Activated CD4-positive, alpha-beta T cell treated with anti-CD3 and anti-CD28 coated beads, Interleukin-2, amount 10 ng/mL, durations not matched to agents 24 days and 14 days (primary cell): ENCODE results near the gene UGT3A1. TPM values are rescaled to one million over a fixed set of nuclear protein-coding genes. Genes with fewer than 3 reads are reported as not detected.
"Not testable (repeated sequence)": the region's sequence is repeated elsewhere in the genome, so short reads cannot be mapped to it uniquely, and the experiment has no call there.

ENCODE experiments used
- DNase-seq: peaks from one replicate; pipeline ENCODE4 v3.0.0; 2022
- H3K27ac Mint-ChIP-seq: one replicate; pipeline ENCODE4 v1.8.0; 2022; ENCODE audit warnings: mild to moderate bottlenecking, mixed read lengths
- H3K27me3 Mint-ChIP-seq: one replicate; pipeline ENCODE4 v1.8.0; 2022; ENCODE audit warnings: mixed read lengths
- H3K36me3 Mint-ChIP-seq: one replicate; pipeline ENCODE4 v1.8.0; 2022; ENCODE audit warnings: low read depth, mild to moderate bottlenecking, mixed read lengths
- H3K4me1 Mint-ChIP-seq: one replicate; pipeline ENCODE4 v1.8.0; 2021; ENCODE audit warnings: mixed read lengths
- H3K4me3 Mint-ChIP-seq: one replicate; pipeline ENCODE4 v1.8.0; 2022; ENCODE audit warnings: mild to moderate bottlenecking, moderate library complexity, mixed read lengths
- H3K9me3 Mint-ChIP-seq: one replicate; pipeline ENCODE4 v1.8.0; 2021; ENCODE audit warnings: mixed read lengths
- intact Hi-C: fragments of 100-400 bp; cut with micrococcal nuclease; formaldehyde crosslinking; loops from one replicate; pipeline ENCODE4 v1.15.1; 2023
- total RNA-seq: library from RNA; stranded (reverse); gene quantifications from 2 replicates; pipeline ENCODE4 v1.2.3, GENCODE V29; 2022

The UGT3A1 gene, protein sequence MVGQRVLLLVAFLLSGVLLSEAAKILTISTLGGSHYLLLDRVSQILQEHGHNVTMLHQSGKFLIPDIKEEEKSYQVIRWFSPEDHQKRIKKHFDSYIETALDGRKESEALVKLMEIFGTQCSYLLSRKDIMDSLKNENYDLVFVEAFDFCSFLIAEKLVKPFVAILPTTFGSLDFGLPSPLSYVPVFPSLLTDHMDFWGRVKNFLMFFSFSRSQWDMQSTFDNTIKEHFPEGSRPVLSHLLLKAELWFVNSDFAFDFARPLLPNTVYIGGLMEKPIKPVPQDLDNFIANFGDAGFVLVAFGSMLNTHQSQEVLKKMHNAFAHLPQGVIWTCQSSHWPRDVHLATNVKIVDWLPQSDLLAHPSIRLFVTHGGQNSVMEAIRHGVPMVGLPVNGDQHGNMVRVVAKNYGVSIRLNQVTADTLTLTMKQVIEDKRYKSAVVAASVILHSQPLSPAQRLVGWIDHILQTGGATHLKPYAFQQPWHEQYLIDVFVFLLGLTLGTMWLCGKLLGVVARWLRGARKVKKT
- total RNA-seq, result not detected in 2 replicates

DNA sequence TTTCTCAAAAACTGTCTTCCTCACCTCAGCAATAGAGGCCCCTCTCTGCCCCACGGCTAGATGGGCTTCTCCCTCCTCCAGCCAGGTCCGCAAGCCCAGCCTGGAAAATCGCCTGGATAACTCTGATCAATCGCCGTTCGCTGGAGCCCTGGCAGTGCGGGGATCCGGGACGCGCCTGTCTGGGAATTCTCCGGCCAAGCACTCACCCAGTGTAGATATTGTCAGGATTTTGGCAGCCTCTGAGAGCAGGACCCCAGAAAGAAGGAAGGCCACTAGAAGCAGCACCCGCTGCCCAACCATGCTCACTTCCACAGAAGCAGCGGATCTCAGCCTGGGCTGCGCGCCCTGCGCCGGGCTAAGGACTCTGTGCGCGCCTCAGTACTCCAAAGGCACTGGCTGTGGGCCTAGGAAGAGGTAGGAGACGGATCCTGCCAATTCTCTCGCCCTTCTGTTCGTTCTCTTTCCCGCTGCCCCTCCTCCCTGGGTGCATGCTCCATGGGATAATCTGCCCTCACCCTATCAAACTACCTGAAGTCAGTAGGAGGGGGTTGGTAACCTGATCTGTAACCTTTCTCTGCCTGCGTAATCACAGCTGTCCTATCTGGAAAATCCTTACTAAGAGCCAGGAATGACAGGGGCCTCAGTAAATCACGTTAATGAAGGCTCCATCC is at the start of gene UGT3A1:
TSS of gene UGT3A1 (minus strand) at position 450 of the 671 bp plus-strand sequence. CDS start at position 300, 150 bp downstream.
- intact Hi-C loops, result no loop called here
- H3K4me3 Mint-ChIP-seq, result no peak within 1 kb of the TSS
- peaks cover 8% of the 10 kb centered on the region for H3K27me3 Mint-ChIP-seq
- H3K27ac Mint-ChIP-seq, result no peak within 1 kb of the TSS
- no peaks in the 10 kb centered on the region for H3K36me3 Mint-ChIP-seq
- H3K4me1 Mint-ChIP-seq, result no peaks in the 10 kb centered on the region
- H3K9me3 Mint-ChIP-seq, result no peaks in the 10 kb centered on the region
- DNase-seq, result no peak

DNA sequence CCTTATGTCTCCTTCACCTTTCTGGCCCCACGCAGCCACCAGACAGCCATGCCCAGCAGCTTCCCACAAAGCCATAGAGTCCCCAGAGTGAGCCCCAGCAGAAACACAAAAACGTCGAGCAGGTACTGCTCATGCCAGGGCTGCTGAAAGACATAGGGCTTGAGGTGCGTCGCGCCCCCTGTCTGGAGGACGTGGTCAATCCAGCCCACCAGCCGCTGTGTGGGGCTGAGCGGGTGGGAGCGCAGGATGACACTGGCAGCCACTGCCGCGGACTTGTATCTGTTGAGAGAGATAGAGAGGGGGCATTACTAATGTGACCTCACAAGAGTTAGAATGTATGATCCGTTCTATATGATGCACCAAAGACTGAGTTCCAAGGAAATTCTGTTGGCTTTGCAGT is 44.5 kb upstream of the UGT3A1 start:
- no peaks in the 10 kb centered on the region for H3K27me3 Mint-ChIP-seq
- no peak for DNase-seq
- intact Hi-C loops, result no loop called here

DNA sequence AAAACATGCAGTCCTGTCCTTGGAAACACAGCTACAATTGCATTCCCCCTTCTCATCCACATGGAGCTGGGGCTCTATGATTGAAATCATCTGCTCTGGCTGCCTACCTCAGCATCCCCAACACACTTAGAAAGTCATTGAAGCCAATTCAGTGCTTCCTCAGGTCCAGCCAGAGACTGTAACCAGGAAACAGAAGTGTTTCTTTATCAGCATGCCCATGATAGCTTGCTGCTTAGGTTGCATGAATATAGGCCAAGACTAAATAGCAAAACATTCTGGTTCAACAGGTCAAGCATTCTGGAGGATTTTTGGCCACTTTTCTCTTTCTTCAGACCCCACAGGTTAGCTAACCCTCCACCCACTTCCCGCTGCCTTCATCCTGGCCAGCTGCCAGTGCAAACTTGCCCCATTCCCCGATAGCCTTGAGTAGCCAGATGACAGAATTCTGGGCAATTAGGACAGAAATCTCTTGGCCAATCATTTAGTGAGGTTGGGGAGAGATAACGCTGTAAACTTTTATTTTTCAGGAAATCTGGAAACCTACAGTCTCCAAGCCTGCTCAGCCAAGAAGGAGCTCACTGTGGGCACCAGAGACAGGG is 43.4 kb upstream of the UGT3A1 start:
- H3K4me1 Mint-ChIP-seq, H3K9me3 Mint-ChIP-seq, H3K27me3 Mint-ChIP-seq, H3K36me3 Mint-ChIP-seq, DNase-seq, intact Hi-C loops, H3K27ac Mint-ChIP-seq, H3K4me3 Mint-ChIP-seq: not testable (repeated sequence)

More for the DNA sequence above, 44.5 kb upstream of the UGT3A1 start:
- no peak overlapping the region for H3K27ac Mint-ChIP-seq
- no peaks in the 10 kb centered on the region for H3K9me3 Mint-ChIP-seq
- no peaks in the 10 kb centered on the region for H3K36me3 Mint-ChIP-seq
- H3K4me3 Mint-ChIP-seq, result no peak overlapping the region
- H3K4me1 Mint-ChIP-seq, result no peaks in the 10 kb centered on the region

DNA sequence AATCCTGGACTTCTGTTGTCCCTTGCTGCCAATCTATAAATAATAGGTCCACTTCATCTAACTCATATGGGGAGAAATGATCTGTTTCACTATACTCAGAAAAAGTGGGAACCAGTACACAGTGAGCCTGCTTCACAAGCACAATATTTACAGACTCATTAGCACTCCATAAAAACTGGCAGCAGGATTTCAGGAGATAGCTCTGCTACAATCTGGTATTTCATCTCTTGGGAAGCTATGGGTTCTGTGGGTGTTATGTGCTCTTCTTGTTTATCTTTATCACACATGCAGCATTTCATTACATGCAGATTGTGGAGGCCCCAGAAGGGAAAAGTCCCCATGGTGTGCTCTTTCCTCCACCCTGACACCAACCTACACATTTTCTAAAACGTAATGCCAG is 42.3 kb upstream of the UGT3A1 start:
- Mint-ChIP-seq H3K4me1 (no peaks in the 10 kb centered on the region), H3K9me3 (no peaks in the 10 kb centered on the region), H3K27me3 (no peaks in the 10 kb centered on the region), H3K27ac (no peak overlapping the region), H3K36me3 (no peaks in the 10 kb centered on the region), H3K4me3 (no peak overlapping the region)
- DNase-seq, result no peak
- intact Hi-C loops, result no loop called here

DNA sequence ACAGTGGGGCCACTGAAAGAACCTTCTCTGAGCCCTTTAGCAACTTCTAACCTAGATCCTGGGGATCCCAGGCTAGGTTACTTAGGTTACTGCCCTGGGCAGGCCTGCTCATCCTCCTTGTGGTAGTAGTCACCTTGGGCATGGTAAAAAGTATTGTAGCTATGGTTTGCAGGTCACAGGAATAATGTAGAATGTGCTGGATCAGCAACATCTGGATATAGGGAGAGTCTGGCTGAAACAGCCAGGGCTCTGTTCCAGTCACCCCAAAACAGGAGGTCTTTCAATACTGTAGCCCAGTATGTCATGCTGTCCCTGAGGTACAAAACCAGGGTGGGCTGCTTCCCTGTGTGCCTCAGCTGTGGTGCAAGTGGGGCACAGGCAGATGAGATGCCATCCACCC is 41.9 kb upstream of the UGT3A1 start:
- Mint-ChIP-seq H3K9me3 (no peaks in the 10 kb centered on the region), H3K4me1 (no peaks in the 10 kb centered on the region), H3K36me3 (no peaks in the 10 kb centered on the region), H3K27me3 (no peaks in the 10 kb centered on the region), H3K27ac (no peak overlapping the region), H3K4me3 (no peak overlapping the region)
- DNase-seq, result no peak
- intact Hi-C loops, result no loop called here

DNA sequence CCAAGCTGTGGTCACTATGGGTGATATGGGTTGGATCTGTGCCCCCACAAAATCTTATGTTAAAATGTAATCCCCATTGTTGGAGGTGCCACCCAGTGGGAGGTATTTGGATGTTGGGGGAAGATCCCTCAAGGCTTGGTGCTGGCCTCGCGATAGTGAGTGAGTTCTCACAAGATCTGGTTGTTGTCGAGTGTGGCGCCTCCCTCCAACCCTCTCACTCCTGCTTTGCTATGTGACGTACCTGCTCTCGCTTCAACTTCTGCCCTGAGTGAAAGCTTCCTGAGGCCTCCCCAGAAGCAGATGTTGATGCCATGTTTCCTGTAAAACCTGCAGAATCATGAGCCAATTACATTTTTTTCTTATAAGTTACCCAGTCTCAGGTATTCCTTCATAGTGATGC is 40.0 kb upstream of the UGT3A1 start:
- no peak for DNase-seq
- Mint-ChIP-seq H3K9me3 (peaks cover 4% of the 10 kb centered on the region), H3K27ac (no peak overlapping the region), H3K4me1 (no peaks in the 10 kb centered on the region), H3K4me3 (no peak overlapping the region), H3K27me3 (no peaks in the 10 kb centered on the region), H3K36me3 (no peaks in the 10 kb centered on the region)
- intact Hi-C loops, result no loop called here

DNA sequence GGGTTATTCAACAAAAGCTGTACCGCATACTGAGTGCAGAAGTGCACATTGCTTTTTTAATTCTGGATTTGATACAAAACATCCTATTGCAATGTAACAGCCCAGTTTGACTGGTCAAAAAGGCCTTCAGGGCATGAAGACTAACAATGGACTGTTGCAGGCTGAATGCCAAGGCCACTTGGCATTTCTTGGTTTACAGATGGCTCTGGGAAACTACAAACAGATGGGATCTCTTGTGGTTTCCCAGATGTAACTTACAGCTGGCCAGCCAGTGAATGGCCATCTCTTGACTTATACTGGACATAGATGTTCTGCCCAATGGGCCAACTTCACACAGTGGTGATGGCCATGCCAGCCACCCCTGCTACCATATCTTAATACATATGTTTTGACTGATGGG is 38.7 kb upstream of the UGT3A1 start:
- intact Hi-C loops, result no loop called here
- Mint-ChIP-seq H3K27me3 (no peaks in the 10 kb centered on the region), H3K27ac (no peak overlapping the region), H3K4me1 (no peaks in the 10 kb centered on the region), H3K36me3 (no peaks in the 10 kb centered on the region), H3K9me3 (peaks cover 8% of the 10 kb centered on the region), H3K4me3 (no peak overlapping the region)
- DNase-seq, result no peak

DNA sequence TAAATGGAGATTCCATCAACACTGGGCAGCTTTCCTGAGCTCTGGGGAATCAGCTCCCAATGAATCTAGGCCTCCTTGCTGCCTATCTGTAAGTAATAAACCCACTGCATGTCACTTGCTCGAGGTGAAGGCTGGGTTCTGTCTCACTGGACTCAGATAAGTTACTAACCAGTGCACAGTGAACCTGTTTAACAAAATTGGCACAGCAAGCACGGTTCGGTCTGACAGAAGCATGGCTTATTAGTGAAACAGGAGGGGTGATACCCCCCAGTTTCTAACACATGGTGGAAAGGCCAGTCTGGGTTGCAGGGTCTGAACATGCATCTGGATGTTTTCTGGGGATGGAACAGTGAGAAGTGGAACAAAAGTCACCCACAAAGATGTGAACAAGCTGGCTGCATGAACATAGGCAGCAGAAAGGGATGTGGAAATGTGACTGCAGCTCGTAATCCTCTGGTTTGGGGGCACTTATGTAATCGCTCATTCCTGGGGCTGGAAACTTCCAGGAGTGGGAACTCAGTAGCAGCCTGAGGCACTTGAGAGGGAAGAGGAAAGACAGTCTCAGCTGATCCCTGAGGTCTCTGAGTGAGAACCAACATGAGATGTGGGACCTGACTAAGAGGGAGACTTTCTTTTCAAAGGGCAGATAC is 37.8 kb upstream of the UGT3A1 start:
- Mint-ChIP-seq H3K27me3 (peaks cover 6% of the 10 kb centered on the region), H3K4me1 (no peaks in the 10 kb centered on the region), H3K4me3 (no peak overlapping the region), H3K9me3 (peaks cover 15% of the 10 kb centered on the region), H3K36me3 (no peaks in the 10 kb centered on the region), H3K27ac (no peak overlapping the region)
- intact Hi-C loops, result no loop called here
- no peak for DNase-seq

DNA sequence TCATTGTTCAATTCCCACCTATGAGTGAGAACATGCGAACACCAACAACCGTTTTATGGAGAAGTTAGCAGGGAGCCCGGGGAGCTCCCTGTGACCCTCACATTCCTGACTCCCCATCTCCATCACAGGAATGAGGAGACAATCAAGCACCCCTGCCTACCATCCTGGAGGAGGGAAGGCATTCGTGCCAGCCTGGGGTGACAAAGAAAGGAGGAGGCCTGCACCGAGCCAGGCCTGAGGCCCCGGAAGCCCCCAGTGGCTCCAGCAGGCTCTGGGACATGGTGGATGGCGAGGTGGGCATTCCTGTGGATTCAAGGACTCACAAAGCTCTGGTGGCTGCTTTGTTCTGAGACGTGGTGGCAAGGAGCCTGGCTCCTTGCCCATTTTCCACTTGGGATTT is 36.5 kb upstream of the UGT3A1 start:
- no peak for DNase-seq
- H3K9me3 Mint-ChIP-seq, result peaks cover 16% of the 10 kb centered on the region
- H3K4me1 Mint-ChIP-seq, result no peaks in the 10 kb centered on the region
- no peak overlapping the region for H3K27ac Mint-ChIP-seq
- no peaks in the 10 kb centered on the region for H3K36me3 Mint-ChIP-seq
- no peak overlapping the region for H3K4me3 Mint-ChIP-seq
- intact Hi-C loops, result no loop called here
- peaks cover 8% of the 10 kb centered on the region for H3K27me3 Mint-ChIP-seq

DNA sequence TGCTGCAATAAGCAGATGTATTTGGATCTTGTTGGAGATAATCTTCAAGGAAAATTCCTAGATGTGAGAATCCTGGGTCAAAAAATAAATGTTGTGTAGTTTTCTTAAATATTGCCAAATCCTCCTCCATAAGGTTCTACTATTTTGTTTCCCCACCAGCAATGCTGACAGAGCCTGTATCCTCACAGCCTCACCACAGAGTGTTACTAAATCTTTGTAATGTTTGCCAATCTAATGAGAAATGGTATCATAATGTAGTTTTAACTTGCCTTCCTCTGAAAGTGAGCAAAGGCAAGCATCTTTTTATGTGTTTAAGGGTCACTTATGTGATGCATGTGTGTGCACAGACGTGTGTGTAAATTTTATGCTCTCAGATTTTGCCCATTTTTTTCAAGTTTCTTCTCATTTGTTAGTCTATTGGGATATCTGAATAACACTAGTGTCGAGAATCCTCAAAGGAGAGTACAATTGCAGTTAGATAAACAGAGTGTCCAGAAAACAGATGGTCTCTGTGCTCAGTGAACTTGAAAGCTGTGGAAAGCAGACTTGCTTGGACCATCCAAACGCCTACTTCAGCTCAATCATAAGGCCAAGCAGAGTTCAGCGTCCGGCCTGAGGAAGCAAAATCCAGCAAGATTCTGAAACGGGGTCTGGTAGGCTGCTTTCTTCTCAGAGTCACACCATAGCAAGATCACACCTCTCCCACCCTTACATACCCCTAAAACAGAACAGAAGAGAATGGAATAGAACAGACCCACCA is 35.7 kb upstream of the UGT3A1 start:
- intact Hi-C loops, result no loop called here
- DNase-seq, result no peak
- Mint-ChIP-seq H3K27me3 (peaks cover 9% of the 10 kb centered on the region), H3K4me1 (no peaks in the 10 kb centered on the region), H3K9me3 (peaks cover 16% of the 10 kb centered on the region), H3K4me3 (no peak overlapping the region), H3K36me3 (no peaks in the 10 kb centered on the region), H3K27ac (no peak overlapping the region)

DNA sequence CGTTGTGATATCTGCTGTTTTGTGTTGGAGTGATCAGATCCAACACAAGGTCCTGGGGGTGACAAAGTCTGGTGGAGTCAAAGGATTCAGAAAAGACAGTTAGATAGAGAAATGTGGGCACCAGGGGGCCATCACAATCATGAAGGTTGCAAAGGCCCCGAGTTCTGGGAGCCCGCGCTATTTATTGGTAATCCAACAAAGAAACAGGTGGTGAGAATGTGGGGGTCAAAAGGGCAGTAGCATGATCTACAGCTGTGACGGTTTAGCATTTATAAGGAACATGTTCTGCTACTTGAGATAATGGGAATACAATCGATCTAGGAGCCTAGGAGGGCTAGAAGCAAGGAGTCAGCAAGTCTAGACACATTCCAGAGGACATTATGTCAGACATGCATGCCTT is 31.1 kb upstream of the UGT3A1 start:
- H3K4me3 Mint-ChIP-seq, H3K27me3 Mint-ChIP-seq, intact Hi-C loops, H3K4me1 Mint-ChIP-seq, DNase-seq, H3K36me3 Mint-ChIP-seq, H3K27ac Mint-ChIP-seq: not testable (repeated sequence)
- peaks cover 16% of the 10 kb centered on the region for H3K9me3 Mint-ChIP-seq

DNA sequence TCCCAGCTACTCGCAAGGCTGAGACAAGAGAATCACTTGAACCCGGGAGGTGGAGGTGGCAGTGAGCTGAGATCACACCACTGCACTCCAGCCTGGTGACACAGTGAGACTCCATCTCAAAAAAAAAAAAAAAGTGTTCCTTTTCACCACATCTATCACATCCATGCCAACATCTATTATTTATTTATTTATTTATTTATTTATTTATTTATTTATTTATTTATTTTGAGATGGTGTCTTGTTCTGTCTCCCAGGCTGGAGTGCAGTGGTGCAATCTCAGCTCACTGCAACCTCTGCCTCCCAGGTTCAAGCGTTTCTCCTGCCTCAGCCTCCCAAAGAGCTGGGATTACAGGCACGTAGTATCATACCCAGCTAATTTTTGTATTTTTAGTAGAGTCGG is 28.4 kb upstream of the UGT3A1 start:
- H3K4me1 Mint-ChIP-seq, H3K9me3 Mint-ChIP-seq, intact Hi-C loops, DNase-seq, H3K27me3 Mint-ChIP-seq, H3K4me3 Mint-ChIP-seq, H3K36me3 Mint-ChIP-seq, H3K27ac Mint-ChIP-seq: not testable (repeated sequence)

DNA sequence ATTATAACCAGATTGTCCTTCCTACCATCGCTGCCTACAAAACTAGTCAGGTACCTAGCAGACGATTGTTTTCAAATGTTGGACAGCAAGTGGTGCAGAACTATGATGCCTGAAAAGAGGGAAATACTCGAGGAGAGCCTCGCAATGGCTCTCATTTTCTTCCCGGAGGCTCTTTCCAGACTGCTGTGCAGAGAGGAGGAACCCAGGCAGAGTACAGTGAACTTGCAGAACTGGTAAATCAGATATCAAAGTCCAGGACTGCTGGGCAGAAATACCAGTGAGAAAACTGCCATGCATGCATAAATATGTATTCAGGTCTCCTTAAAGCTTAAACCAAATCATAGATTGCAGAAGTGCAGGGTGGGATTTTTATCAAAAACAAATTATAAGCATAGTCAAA is 26.4 kb upstream of the UGT3A1 start:
- Mint-ChIP-seq H3K27me3 (no peaks in the 10 kb centered on the region), H3K4me3 (no peak overlapping the region), H3K9me3 (peaks cover 10% of the 10 kb centered on the region), H3K36me3 (no peaks in the 10 kb centered on the region), H3K27ac (no peak overlapping the region), H3K4me1 (no peaks in the 10 kb centered on the region)
- no peak for DNase-seq
- intact Hi-C loops, result no loop called here
